ENCODE data around the gene CGB8.
"Not testable (repeated sequence)": the region's sequence is repeated elsewhere in the genome, so short reads cannot be mapped to it uniquely, and the experiment has no call there.

The CGB8 gene

DNA sequence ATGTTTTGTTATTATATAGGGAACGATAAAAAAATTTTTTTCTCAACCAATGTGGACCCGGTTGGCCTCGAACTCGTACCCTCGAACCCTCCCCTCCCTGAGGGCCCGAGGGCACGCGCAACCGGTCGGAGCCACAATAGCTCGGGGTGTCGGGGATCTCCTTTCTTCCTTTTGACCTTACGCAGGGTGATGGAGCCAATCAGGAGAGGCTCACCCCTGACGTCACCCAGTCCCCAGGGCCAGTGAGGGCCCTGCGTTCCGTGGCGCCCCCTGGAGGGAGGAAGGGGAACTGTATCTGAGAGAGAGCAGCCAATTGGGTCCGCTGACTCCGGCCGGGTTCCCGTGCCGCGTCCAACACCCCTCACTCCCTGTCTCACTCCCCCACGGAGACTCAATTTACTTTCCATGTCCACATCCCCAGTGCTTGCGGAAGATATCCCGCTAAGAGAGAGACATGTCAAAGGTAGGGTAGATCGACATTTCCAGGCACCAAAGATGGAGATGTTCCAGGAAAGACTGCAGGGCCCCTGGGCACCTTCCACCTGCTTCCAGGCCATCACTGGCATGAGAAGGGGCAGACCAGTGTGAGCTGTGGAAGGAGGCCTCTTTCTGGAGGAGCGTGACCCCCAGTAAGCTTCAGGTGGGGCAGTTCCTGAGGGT, 17.1 kb downstream of the CGB8 start, which contains the start of gene CGB2:
CGB2 (plus strand) TSS at position 249 of the 660 bp plus-strand sequence; CDS start at position 455, 206 bp downstream.
- H3K27me3 ChIP-seq (ENCODE audit: control insufficient read depth in 2 of 2, insufficient read depth in 2 of 2, low read length in 2 of 2); H3K36me3 ChIP-seq (ENCODE audit: control insufficient read depth in 2 of 2, insufficient read depth in 2 of 2, low read length in 2 of 2); H3K27ac ChIP-seq (ENCODE audit: low read depth in 2 of 2, low read length in 2 of 2); H3K9ac ChIP-seq (ENCODE audit: low read depth in 1 of 2, low read length in 2 of 2); H3K4me3 ChIP-seq (ENCODE audit: low read length in 2 of 2); H3K4me1 ChIP-seq (ENCODE audit: control insufficient read depth in 2 of 2, insufficient read depth in 2 of 2, low read length in 2 of 2); H3K9me3 ChIP-seq (ENCODE audit: control insufficient read depth in 2 of 2, low read length in 2 of 2): not testable (repeated sequence)

GRCh38 chr19:49030323-49030722, 18.6 kb downstream of the CGB8 start:
- H3K27me3 ChIP-seq (ENCODE audit: control insufficient read depth in 2 of 2, insufficient read depth in 2 of 2, low read length in 2 of 2); H3K27ac ChIP-seq (ENCODE audit: low read depth in 2 of 2, low read length in 2 of 2); H3K36me3 ChIP-seq (ENCODE audit: control insufficient read depth in 2 of 2, insufficient read depth in 2 of 2, low read length in 2 of 2); H3K4me1 ChIP-seq (ENCODE audit: control insufficient read depth in 2 of 2, insufficient read depth in 2 of 2, low read length in 2 of 2); H3K9me3 ChIP-seq (ENCODE audit: control insufficient read depth in 2 of 2, low read length in 2 of 2); H3K4me3 ChIP-seq (ENCODE audit: low read length in 2 of 2); H3K9ac ChIP-seq (ENCODE audit: low read depth in 1 of 2, low read length in 2 of 2): not testable (repeated sequence)

- H3K4me3 ChIP-seq (ENCODE audit: low read length in 2 of 2); H3K27ac ChIP-seq (ENCODE audit: low read depth in 2 of 2, low read length in 2 of 2); H3K9ac ChIP-seq (ENCODE audit: low read depth in 1 of 2, low read length in 2 of 2); H3K36me3 ChIP-seq (ENCODE audit: control insufficient read depth in 2 of 2, insufficient read depth in 2 of 2, low read length in 2 of 2); H3K9me3 ChIP-seq (ENCODE audit: control insufficient read depth in 2 of 2, low read length in 2 of 2); H3K4me1 ChIP-seq (ENCODE audit: control insufficient read depth in 2 of 2, insufficient read depth in 2 of 2, low read length in 2 of 2); H3K27me3 ChIP-seq (ENCODE audit: control insufficient read depth in 2 of 2, insufficient read depth in 2 of 2, low read length in 2 of 2): not testable (repeated sequence)
Observed at GRCh38 chr19:49029749-49030148, 19.2 kb downstream of the CGB8 start.

GRCh38 chr19:49028686-49029085, 20.2 kb downstream of the CGB8 start:
- not testable (repeated sequence) for H3K27ac ChIP-seq (ENCODE audit: low read depth in 2 of 2, low read length in 2 of 2); H3K9me3 ChIP-seq (ENCODE audit: control insufficient read depth in 2 of 2, low read length in 2 of 2); H3K36me3 ChIP-seq (ENCODE audit: control insufficient read depth in 2 of 2, insufficient read depth in 2 of 2, low read length in 2 of 2); H3K4me3 ChIP-seq (ENCODE audit: low read length in 2 of 2); H3K27me3 ChIP-seq (ENCODE audit: control insufficient read depth in 2 of 2, insufficient read depth in 2 of 2, low read length in 2 of 2); H3K4me1 ChIP-seq (ENCODE audit: control insufficient read depth in 2 of 2, insufficient read depth in 2 of 2, low read length in 2 of 2); H3K9ac ChIP-seq (ENCODE audit: low read depth in 1 of 2, low read length in 2 of 2)

DNA sequence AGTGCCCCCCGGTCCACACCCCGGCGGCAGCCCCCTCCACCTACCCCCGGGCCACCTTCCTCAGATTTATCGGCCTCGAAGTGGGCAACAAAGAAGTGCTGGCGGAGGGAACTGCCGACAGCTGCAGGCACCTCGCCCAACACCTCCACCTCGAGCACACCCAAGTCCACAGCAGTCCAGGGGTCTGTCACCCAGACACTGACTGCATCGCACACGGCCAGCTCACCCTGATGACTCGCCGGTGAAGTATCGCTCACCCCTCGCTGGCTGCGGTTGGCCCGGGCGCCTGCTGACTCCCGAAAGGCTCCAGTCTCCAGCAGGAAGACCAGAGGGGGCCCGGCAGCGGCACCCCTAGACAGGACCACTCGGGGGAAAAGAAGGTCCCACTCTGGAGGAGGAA, 23.3 kb downstream of the CGB8 start:
- not testable (repeated sequence) for H3K36me3 ChIP-seq (ENCODE audit: control insufficient read depth in 2 of 2, insufficient read depth in 2 of 2, low read length in 2 of 2); H3K9ac ChIP-seq (ENCODE audit: low read depth in 1 of 2, low read length in 2 of 2); H3K27me3 ChIP-seq (ENCODE audit: control insufficient read depth in 2 of 2, insufficient read depth in 2 of 2, low read length in 2 of 2); H3K27ac ChIP-seq (ENCODE audit: low read depth in 2 of 2, low read length in 2 of 2); H3K9me3 ChIP-seq (ENCODE audit: control insufficient read depth in 2 of 2, low read length in 2 of 2); H3K4me3 ChIP-seq (ENCODE audit: low read length in 2 of 2); H3K4me1 ChIP-seq (ENCODE audit: control insufficient read depth in 2 of 2, insufficient read depth in 2 of 2, low read length in 2 of 2)

DNA sequence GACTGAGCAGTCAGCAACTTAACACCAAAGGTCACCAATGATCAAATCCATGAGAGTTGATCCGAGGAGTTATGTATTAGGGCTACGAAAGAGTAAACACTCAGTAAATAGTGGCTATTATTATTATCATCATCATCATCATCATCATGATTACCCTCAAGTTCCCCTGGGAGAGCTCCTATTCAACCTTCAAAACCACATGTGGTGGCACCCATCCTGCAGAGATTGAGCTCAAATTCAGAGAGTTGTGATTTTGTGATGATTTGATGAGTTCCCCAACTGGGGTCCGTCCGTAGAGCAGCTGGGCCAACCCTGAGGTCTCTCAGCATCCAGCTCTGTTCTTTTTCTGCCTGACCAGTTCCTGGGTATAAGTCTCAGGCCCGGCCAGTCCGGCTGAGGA, 23.8 kb downstream of the CGB8 start:
- not testable (repeated sequence) for H3K4me3 ChIP-seq (ENCODE audit: low read length in 2 of 2); H3K9me3 ChIP-seq (ENCODE audit: control insufficient read depth in 2 of 2, low read length in 2 of 2); H3K27ac ChIP-seq (ENCODE audit: low read depth in 2 of 2, low read length in 2 of 2); H3K4me1 ChIP-seq (ENCODE audit: control insufficient read depth in 2 of 2, insufficient read depth in 2 of 2, low read length in 2 of 2); H3K36me3 ChIP-seq (ENCODE audit: control insufficient read depth in 2 of 2, insufficient read depth in 2 of 2, low read length in 2 of 2); H3K9ac ChIP-seq (ENCODE audit: low read depth in 1 of 2, low read length in 2 of 2)
- peaks cover 5 to 14% of the 10 kb centered on the region in 2 donors for H3K27me3 ChIP-seq (ENCODE audit: control insufficient read depth in 2 of 2, insufficient read depth in 2 of 2, low read length in 2 of 2)

GRCh38 chr19:49024233-49024632, 24.7 kb downstream of the CGB8 start, which contains the start of gene CGB3:
CGB3 (minus strand) TSS chr19:49024333; CDS start chr19:49023971, 362 bp downstream.
- H3K27ac ChIP-seq (ENCODE audit: low read depth in 2 of 2, low read length in 2 of 2); H3K4me1 ChIP-seq (ENCODE audit: control insufficient read depth in 2 of 2, insufficient read depth in 2 of 2, low read length in 2 of 2); H3K4me3 ChIP-seq (ENCODE audit: low read length in 2 of 2); H3K9me3 ChIP-seq (ENCODE audit: control insufficient read depth in 2 of 2, low read length in 2 of 2); H3K36me3 ChIP-seq (ENCODE audit: control insufficient read depth in 2 of 2, insufficient read depth in 2 of 2, low read length in 2 of 2); H3K9ac ChIP-seq (ENCODE audit: low read depth in 1 of 2, low read length in 2 of 2): not testable (repeated sequence)
- H3K27me3 ChIP-seq (ENCODE audit: control insufficient read depth in 2 of 2, insufficient read depth in 2 of 2, low read length in 2 of 2), result peaks cover 6 to 15% of the 10 kb centered on the region in 2 donors

DNA sequence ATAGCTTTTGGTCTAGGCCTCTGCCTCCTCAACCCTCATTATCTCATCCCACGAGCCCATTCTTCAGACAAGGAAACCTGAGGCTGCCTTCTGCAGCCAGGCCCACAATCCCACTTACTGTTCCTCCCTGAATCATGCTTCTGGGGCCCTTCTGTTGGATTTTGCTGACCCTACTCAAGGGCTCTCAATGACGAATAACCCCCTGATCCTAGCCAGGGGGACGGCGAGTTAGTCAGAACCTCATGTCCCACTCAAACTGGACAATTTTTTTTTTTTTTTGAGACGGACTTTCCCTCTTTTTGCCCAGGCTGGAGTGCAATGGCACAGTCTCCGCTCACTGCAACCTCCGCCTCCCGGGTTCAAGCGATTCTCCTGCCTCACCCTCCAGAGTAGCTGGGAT, 26.8 kb downstream of the CGB8 start:
- Histone ChIP-seq H3K4me1 (ENCODE audit: control insufficient read depth in 2 of 2, insufficient read depth in 2 of 2, low read length in 2 of 2) (peaks cover 9 to 17% of the 10 kb centered on the region in 2 donors), H3K36me3 (ENCODE audit: control insufficient read depth in 2 of 2, insufficient read depth in 2 of 2, low read length in 2 of 2) (no peaks in the 10 kb centered on the region), H3K27ac (ENCODE audit: low read depth in 2 of 2, low read length in 2 of 2) (no peak overlapping the region)

GRCh38 chr19:49020931-49021895, 27.7 kb downstream of the CGB8 start:
- H3K4me3 ChIP-seq (ENCODE audit: low read length in 2 of 2), result no peak overlapping the region
- peaks cover 9 to 17% of the 10 kb centered on the region in 2 donors for H3K4me1 ChIP-seq (ENCODE audit: control insufficient read depth in 2 of 2, insufficient read depth in 2 of 2, low read length in 2 of 2)
- no peak overlapping the region for H3K27ac ChIP-seq (ENCODE audit: low read depth in 2 of 2, low read length in 2 of 2)
- H3K9ac ChIP-seq (ENCODE audit: low read depth in 1 of 2, low read length in 2 of 2), result no peak overlapping the region
- peaks cover 6 to 18% of the 10 kb centered on the region in 2 donors for H3K27me3 ChIP-seq (ENCODE audit: control insufficient read depth in 2 of 2, insufficient read depth in 2 of 2, low read length in 2 of 2)
- no peaks in the 10 kb centered on the region for H3K9me3 ChIP-seq (ENCODE audit: control insufficient read depth in 2 of 2, low read length in 2 of 2)
- peaks cover 0 to 3% of the 10 kb centered on the region in 2 donors for H3K36me3 ChIP-seq (ENCODE audit: control insufficient read depth in 2 of 2, insufficient read depth in 2 of 2, low read length in 2 of 2)

More for the DNA sequence above, 26.8 kb downstream of the CGB8 start:
- peaks cover 6 to 18% of the 10 kb centered on the region in 2 donors for H3K27me3 ChIP-seq (ENCODE audit: control insufficient read depth in 2 of 2, insufficient read depth in 2 of 2, low read length in 2 of 2)
- H3K9ac ChIP-seq (ENCODE audit: low read depth in 1 of 2, low read length in 2 of 2), result no peak overlapping the region
- H3K4me3 ChIP-seq (ENCODE audit: low read length in 2 of 2), result no peak overlapping the region
- H3K9me3 ChIP-seq (ENCODE audit: control insufficient read depth in 2 of 2, low read length in 2 of 2), result no peaks in the 10 kb centered on the region

GRCh38 chr19:49020342-49020741, 28.6 kb downstream of the CGB8 start:
- H3K36me3 ChIP-seq (ENCODE audit: control insufficient read depth in 2 of 2, insufficient read depth in 2 of 2, low read length in 2 of 2), result peaks cover 9 to 10% of the 10 kb centered on the region in 2 donors
- H3K9ac ChIP-seq (ENCODE audit: low read depth in 1 of 2, low read length in 2 of 2), result no peak overlapping the region
- H3K9me3 ChIP-seq (ENCODE audit: control insufficient read depth in 2 of 2, low read length in 2 of 2), result no peaks in the 10 kb centered on the region
- H3K4me3 ChIP-seq (ENCODE audit: low read length in 2 of 2), result no peak overlapping the region
- no peak overlapping the region for H3K27ac ChIP-seq (ENCODE audit: low read depth in 2 of 2, low read length in 2 of 2)
- peaks cover 9 to 17% of the 10 kb centered on the region in 2 donors for H3K4me1 ChIP-seq (ENCODE audit: control insufficient read depth in 2 of 2, insufficient read depth in 2 of 2, low read length in 2 of 2)
- H3K27me3 ChIP-seq (ENCODE audit: control insufficient read depth in 2 of 2, insufficient read depth in 2 of 2, low read length in 2 of 2), result peaks cover 6 to 18% of the 10 kb centered on the region in 2 donors
